ENCODE measurements around the gene CARNS1. TPM values are rescaled to one million over a fixed set of nuclear protein-coding genes. Genes with fewer than 3 reads are reported as not detected.
A peak's percentile ranks its signal among the peaks of the same experiment; 100 is the strongest.
"Not testable (repeated sequence)": the region's sequence is repeated elsewhere in the genome, so short reads cannot be mapped to it uniquely, and the experiment has no call there.

The CARNS1 gene
- total RNA-seq, 1 donor from 2014 or later: 0.21 TPM

DNA sequence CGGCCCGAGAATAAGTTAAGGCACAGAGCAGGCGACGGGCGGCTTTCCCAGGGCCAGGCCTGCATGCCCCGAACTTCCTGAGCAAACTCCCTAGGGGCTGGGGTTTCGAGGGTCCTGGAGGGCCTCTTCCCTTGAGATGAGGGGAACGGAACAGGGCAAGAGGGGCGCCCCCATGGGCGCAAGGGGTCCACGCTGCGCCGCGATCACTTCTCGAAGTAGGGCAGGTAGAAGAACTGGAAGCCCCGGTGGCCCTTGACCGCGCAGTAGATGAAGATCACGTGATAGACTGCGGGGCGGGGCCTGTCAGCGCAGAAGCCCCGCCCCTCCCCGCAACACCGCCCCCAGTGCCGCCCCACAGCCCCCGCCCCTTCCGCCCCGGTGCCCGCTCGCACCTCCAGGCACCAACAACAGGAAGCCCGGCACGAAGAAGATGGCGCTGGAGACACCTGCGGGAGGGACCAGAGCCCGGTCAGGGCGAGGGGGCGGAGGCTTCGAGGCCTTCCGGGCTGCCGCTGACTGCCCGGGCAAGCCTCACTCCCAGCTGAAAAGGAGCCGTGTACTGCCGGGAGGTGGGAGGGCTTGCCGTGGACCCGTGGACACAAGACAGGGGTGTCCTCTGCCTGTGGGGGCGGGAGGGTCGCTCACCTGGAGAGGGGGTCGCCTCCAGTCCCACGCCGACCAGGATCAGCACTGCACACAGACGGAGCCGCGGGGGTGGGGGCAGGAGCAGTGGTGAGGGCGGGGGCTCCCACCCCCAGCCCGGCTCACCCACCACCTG is 49.1 kb downstream of the CARNS1 start:
- Histone ChIP-seq H3K27me3 (ENCODE audit: control insufficient read depth, insufficient read depth, low read length) (no peaks in the 10 kb centered on the region), H3K4me3 (ENCODE audit: low read depth, low read length) (peak overlapping the region; percentile 90), H3K36me3 (ENCODE audit: control insufficient read depth, insufficient read depth, low read length) (peaks cover 2% of the 10 kb centered on the region)
- TF ChIP-seq, protein P1, sequence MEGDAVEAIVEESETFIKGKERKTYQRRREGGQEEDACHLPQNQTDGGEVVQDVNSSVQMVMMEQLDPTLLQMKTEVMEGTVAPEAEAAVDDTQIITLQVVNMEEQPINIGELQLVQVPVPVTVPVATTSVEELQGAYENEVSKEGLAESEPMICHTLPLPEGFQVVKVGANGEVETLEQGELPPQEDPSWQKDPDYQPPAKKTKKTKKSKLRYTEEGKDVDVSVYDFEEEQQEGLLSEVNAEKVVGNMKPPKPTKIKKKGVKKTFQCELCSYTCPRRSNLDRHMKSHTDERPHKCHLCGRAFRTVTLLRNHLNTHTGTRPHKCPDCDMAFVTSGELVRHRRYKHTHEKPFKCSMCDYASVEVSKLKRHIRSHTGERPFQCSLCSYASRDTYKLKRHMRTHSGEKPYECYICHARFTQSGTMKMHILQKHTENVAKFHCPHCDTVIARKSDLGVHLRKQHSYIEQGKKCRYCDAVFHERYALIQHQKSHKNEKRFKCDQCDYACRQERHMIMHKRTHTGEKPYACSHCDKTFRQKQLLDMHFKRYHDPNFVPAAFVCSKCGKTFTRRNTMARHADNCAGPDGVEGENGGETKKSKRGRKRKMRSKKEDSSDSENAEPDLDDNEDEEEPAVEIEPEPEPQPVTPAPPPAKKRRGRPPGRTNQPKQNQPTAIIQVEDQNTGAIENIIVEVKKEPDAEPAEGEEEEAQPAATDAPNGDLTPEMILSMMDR (IDR thresholded peaks at IDR 0.05; ENCODE audit: insufficient read depth, low read length, poor library complexity, severe bottlenecking): no peak
- DNase-seq (ENCODE audit: low read depth): peak; percentile 35

DNA sequence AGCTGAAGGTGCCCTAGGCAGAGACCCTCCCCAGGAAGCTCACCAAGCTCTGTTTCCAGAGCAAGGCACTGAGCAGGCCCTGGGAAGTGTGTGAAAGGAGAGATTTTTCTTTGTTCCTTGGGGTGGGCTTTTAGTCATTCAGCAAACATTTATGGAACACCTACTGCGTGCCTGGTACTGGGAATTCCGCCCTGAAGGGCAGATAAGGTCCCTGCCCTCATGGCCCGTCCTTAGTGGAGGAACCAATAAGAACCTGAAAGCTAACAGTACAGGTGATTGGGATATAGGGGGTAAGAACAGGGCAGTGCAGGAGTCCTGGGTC is 49.7 kb downstream of the CARNS1 start:
- DNase-seq (ENCODE audit: low read depth): no peak
- Histone ChIP-seq H3K4me3 (ENCODE audit: low read depth, low read length) (peak overlapping the region; percentile 90), H3K36me3 (ENCODE audit: control insufficient read depth, insufficient read depth, low read length) (peaks cover 2% of the 10 kb centered on the region), H3K27me3 (ENCODE audit: control insufficient read depth, insufficient read depth, low read length) (no peaks in the 10 kb centered on the region)
- TF ChIP-seq, protein P1 (IDR thresholded peaks at IDR 0.05; ENCODE audit: insufficient read depth, low read length, poor library complexity, severe bottlenecking): no peak

DNA sequence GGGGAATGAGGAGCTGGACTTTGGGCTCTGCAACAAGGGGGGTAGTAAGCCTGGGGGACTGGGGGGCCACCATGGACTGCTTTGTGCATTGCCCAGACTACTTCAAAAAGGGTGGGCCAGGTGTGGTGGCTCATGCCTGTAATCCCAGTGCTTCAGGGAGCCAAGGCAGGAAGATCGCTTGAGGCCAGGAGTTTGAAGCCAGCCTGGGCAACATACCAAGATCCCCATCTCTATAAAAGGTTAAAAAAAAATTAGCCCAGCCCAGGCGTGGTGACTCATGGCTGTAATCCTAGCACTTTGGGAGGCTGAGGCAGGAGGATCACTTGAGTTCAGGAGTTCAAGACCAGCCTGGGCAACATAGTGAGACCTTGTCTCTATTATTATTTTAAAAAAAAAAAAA is 50.1 kb downstream of the CARNS1 start:
- DNase-seq (ENCODE audit: low read depth); H3K36me3 ChIP-seq (ENCODE audit: control insufficient read depth, insufficient read depth, low read length); H3K27me3 ChIP-seq (ENCODE audit: control insufficient read depth, insufficient read depth, low read length): not testable (repeated sequence)
- H3K4me3 ChIP-seq (ENCODE audit: low read depth, low read length): peak overlapping the region; percentile 90

DNA sequence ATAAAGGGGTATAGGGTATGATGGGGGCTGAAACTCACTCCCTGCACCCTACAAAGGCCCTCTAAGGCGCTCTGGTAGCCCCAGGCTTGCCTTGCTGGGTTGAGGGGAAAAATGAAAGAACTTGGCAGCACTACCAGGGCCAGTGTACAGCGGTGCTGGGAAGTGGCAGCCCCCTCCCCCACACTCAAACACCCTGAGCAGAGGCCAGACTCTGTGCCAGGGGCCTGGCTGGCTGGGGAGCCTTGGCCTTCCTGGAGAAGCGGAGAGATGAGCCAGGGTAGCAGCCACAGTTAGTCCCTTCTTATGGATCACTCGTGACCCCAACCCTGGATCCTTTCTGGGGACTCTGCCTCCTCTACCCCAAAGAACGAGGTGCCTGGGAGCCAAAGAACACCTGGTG is 50.9 kb downstream of the CARNS1 start:
- Histone ChIP-seq H3K27me3 (ENCODE audit: control insufficient read depth, insufficient read depth, low read length) (no peaks in the 10 kb centered on the region), H3K4me3 (ENCODE audit: low read depth, low read length) (no peak overlapping the region), H3K36me3 (ENCODE audit: control insufficient read depth, insufficient read depth, low read length) (peaks cover 2% of the 10 kb centered on the region)
- no peak for DNase-seq (ENCODE audit: low read depth)
- TF ChIP-seq, protein P1 (IDR thresholded peaks at IDR 0.05; ENCODE audit: insufficient read depth, low read length, poor library complexity, severe bottlenecking): no peak

DNA sequence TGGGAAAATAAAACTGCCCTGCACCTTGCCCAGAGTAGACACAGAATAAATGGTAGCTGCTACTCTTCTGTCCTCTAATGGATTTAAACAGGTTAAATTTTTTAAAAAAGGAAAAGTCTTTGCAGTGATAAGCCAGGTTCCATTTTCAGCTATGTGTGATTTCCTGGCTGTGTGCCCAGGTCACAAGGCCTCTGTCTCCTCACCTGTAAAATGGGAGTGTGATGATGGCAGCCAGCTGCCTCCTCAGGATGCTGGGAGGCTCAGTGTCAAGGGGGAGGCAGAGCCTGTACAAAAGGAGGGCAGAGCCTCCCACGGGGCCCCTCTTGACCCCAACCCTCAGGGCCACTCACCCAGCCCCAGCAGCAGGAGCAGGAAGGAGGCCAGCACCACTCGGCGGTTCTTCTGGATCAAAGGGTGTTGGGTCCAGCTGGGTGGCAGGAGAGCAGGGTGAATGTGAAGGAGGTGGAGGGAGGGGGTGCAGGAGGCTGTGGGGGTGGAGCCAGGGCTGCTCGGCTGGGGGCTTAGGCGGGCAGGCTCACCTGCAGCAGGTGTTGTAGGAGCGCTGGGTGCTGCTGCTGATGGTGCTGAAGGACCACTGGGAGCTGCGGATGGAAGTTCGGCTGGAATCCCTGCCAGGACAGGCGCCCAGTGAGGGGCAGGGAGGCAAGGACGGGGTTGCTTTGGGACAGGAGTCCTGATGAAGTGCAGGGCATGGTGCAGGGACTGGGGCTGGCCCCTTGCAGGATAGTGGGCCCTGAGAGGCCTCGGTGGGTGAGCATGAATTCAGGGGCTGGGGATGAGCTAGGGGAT is 51.7 kb downstream of the CARNS1 start:
- Histone ChIP-seq H3K27me3 (ENCODE audit: control insufficient read depth, insufficient read depth, low read length) (no peaks in the 10 kb centered on the region), H3K36me3 (ENCODE audit: control insufficient read depth, insufficient read depth, low read length) (peaks cover 2% of the 10 kb centered on the region), H3K4me3 (ENCODE audit: low read depth, low read length) (no peak overlapping the region)
- TF ChIP-seq, protein P1 (IDR thresholded peaks at IDR 0.05; ENCODE audit: insufficient read depth, low read length, poor library complexity, severe bottlenecking): no peak
- no peak for DNase-seq (ENCODE audit: low read depth)

DNA sequence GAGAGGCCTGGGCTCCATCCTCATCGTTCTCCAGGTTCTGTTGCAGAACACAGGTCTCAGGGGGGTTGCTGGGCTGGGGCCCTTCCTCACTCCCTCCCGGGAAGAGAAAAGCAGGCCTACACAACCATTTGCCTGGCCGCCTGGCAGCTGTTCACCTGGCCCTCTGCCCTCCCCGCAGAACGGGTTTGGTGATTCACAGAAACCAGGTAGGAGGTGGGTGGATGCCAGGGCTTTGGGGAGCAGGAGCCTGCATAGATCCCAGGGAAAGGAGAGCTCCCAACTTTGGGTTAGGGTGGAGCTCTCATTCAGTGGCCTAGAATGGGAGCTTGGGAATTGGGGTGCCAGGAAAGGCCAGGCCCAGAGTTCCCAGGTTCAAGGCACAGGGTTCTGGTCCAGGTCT is 52.6 kb downstream of the CARNS1 start:
- DNase-seq (ENCODE audit: low read depth): no peak
- H3K27me3 ChIP-seq (ENCODE audit: control insufficient read depth, insufficient read depth, low read length): no peaks in the 10 kb centered on the region
- peak overlapping the region; percentile 86 for H3K4me3 ChIP-seq (ENCODE audit: low read depth, low read length)
- TF ChIP-seq, protein P1 (IDR thresholded peaks at IDR 0.05; ENCODE audit: insufficient read depth, low read length, poor library complexity, severe bottlenecking): no peak
- H3K36me3 ChIP-seq (ENCODE audit: control insufficient read depth, insufficient read depth, low read length): peaks cover 2% of the 10 kb centered on the region

All from kidney epithelial cell (primary cell).